ENCODE results near the gene ANO2.

DNA sequence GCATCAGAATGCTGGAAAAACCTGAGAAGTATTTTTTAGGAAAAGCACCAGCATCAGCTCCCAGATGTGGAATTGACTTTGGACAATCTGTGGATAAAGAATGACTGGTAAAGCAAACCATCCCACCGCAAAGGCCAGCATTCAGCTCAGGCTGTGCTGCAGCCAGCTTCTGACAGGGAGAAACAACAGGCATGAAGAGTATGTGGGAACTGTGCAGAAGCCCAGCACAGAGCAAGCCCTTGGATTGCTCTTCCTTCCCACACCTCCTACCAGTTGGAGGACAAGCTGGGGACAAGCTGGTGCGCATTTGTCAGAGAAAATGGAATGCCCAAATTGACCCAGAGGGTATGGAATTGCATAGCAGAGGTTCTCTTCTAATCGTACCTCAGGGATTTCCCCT lies 228.1 kb downstream of the ANO2 start:
- no peak for TF ChIP-seq SUZ12 (IDR thresholded peaks at IDR 0.05; ENCODE audit: extremely low read depth, insufficient read depth, insufficient read length)
- TF ChIP-seq YY1 (IDR thresholded peaks at IDR 0.05; ENCODE audit: insufficient read depth, insufficient read length): no peak
